Gastrocnemius medialis (tissue), 4 donors: ENCODE results near the gene CFAP97D2.

Experiments
- CTCF ChIP-seq, 5 experiments: fragments of 450-650 bp in 3 of 5; fragments of 200-600 bp in 2 of 5; sonication (generic) in 2 of 5; IDR thresholded peaks in 4 of 5; conservative IDR thresholded peaks in 1 of 5; 1 replicate in 4 of 5; 2 replicates in 1 of 5; pipeline ENCODE4 v1.5.1; 2016 to 2019; ENCODE audit warnings: antibody characterized with exemption in 5 of 5, mild to moderate bottlenecking in 3 of 5, moderate library complexity in 3 of 5
- POLR2A ChIP-seq, 2 donors: fragments of 450-650 bp; IDR thresholded peaks; one replicate each; pipeline ENCODE4 v1.6.1; 2017; ENCODE audit warnings: antibody characterized with exemption in 2 of 2, mild to moderate bottlenecking in 2 of 2, moderate library complexity in 2 of 2

- TF ChIP-seq POLR2A (IDR thresholded peaks at IDR 0.05) (no peak), CTCF (IDR thresholded peaks at IDR 0.05 in 4 of 5, conservative IDR thresholded peaks at IDR 0.05 in 1 of 5) (no peak)
Observed at GRCh38 chr13:114266241-114266640, 87.2 kb downstream of the CFAP97D2 start.
